ENCODE results near the gene NFE2L3.

DNA sequence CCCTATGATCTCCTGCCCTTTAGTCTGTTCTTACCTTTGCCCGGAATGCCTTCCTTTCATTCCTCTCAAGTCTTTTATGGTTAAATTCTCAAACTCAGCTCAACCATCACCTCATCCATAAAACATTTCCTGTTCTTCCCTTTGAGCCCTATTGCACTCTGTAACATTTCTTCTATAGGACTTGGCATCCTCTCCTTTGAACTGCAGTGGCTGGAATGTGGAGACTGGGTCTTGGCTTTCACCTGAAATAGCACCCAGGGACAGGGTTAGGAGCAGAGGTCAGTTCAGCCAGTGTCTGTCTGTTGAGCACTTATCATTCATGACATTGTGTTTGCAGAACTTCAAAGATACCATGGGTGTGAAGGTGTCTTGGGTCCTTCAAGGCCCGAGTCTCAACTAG lies 7.2 kb downstream of the NFE2L3 start:
- TF ChIP-seq, protein P1, sequence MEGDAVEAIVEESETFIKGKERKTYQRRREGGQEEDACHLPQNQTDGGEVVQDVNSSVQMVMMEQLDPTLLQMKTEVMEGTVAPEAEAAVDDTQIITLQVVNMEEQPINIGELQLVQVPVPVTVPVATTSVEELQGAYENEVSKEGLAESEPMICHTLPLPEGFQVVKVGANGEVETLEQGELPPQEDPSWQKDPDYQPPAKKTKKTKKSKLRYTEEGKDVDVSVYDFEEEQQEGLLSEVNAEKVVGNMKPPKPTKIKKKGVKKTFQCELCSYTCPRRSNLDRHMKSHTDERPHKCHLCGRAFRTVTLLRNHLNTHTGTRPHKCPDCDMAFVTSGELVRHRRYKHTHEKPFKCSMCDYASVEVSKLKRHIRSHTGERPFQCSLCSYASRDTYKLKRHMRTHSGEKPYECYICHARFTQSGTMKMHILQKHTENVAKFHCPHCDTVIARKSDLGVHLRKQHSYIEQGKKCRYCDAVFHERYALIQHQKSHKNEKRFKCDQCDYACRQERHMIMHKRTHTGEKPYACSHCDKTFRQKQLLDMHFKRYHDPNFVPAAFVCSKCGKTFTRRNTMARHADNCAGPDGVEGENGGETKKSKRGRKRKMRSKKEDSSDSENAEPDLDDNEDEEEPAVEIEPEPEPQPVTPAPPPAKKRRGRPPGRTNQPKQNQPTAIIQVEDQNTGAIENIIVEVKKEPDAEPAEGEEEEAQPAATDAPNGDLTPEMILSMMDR (IDR thresholded peaks at IDR 0.05; ENCODE audit: insufficient read depth, low read depth, low read length) = no peak
- no peak for TF ChIP-seq EZH2 (IDR thresholded peaks at IDR 0.05; ENCODE audit: insufficient read depth, low read length)
